IPS-18c (cell line): ENCODE results near the gene NRROS.
"Not testable (repeated sequence)": the region's sequence is repeated elsewhere in the genome, so short reads cannot be mapped to it uniquely, and the experiment has no call there.

Source experiments
- H3K4me3 ChIP-seq: 2 replicates; pipeline ENCODE4 v1.7.0; 2013; ENCODE audit warnings: low read depth, mild to moderate bottlenecking, low read length, moderate library complexity; ENCODE audit not compliant: insufficient read depth
- H3K9me3 ChIP-seq: one replicate; pipeline ENCODE4 v1.6.1; 2013; ENCODE audit warnings: mild to moderate bottlenecking, low read length, moderate library complexity; ENCODE audit not compliant: control insufficient read depth, insufficient read depth

NRROS gene

DNA sequence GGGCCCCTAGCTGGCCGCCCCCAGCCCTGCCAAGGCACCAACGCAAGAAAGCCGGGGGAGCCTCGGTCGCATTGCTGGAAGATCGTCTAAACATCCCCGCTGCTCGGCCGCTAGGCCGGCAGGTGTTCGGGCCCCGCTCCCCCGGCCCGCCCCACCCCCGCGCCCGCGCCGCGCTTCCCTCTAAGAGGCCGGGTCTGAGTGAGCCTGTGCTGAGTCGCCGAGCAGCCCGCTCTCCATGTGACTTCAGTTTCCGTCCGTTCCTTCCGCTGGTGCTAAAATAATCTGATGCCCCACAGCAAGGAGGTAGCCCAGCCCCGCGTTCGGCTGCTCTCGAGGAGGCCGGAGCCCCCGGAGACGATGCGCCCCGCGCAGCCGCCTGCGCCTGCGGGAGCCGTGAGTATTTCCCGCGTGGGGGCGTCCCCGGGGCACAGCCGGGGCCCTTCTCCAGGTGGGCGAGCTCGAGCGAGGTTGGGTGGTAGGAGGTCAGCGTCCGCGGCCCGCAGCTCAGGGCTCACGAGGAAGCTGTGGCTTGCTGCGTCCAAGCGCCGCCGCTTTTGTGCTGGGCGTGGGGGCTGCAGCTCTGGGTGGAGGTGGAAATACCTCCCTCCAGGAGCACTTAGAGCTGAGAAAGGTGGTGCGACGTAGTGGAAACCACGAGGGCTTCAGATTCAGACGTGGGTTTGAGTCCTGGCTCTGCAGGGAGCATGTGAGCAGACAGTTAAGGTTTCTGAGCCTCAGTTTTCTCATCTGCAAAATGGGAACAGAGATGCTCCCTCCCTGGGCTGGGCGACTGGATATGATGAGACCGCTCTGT lies at the start of gene NRROS:
Gene NRROS, plus strand, starts transcription at position 212 of the 814 bp plus-strand sequence. CDS start 14,846 bp downstream, outside the sequence.
- Histone ChIP-seq H3K4me3 (peak within 1 kb of the TSS; percentile 31), H3K9me3 (no peaks in the 10 kb centered on the region)

- Histone ChIP-seq H3K4me3 (no peak overlapping the region), H3K9me3 (no peaks in the 10 kb centered on the region)
These were observed 49.2 kb upstream of the NRROS start for GRCh38 chr3:196590279-196590678.

DNA sequence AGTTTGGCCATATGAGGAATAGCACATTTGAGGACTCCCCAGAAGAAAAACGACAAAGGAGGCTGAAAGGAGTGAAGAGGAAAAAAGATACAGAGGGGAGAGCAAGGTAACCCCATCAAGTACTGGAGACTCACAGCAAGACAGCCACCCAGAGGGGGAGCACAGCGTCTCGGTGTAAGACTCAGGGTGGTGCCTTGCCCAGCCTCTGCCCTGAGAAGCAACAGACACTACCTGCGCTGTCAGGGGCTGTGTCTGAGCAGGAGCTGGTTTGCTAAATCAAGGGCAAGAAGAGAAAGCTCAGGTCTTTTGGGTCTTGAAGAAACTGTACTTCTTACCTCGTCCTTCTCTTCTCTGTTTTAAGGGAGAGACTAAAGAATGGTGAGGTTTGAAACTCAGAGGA lies 43.1 kb upstream of the NRROS start:
- no peaks in the 10 kb centered on the region for H3K9me3 ChIP-seq
- no peak overlapping the region for H3K4me3 ChIP-seq

- not testable (repeated sequence) for H3K9me3 ChIP-seq, H3K4me3 ChIP-seq
These were observed 41.3 kb upstream of the NRROS start for GRCh38 chr3:196597971-196598733.

GRCh38 chr3:196599734-196600128 lies 39.8 kb upstream of the NRROS start:
- Histone ChIP-seq H3K4me3 (no peak overlapping the region), H3K9me3 (no peaks in the 10 kb centered on the region)

DNA sequence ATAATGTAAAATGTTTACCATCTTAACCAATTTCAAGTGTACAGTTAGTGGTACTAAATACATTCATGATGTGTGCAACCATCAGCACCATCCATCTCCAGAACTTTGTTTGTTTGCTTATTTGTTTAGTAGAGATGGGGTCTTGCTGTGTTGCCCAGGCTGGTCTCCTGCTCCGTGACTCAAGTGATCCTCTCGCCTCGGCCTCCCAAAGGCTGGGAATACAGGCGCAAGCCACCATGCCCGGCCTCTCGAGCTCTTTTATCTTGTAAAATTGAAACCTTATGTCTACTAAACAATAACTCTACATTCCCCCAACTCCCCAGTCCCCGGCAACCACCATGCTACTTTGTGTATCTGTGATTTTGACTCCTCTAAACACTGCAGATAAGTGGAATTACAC lies 39.1 kb upstream of the NRROS start:
- Histone ChIP-seq H3K9me3 (no peaks in the 10 kb centered on the region), H3K4me3 (no peak overlapping the region)

DNA sequence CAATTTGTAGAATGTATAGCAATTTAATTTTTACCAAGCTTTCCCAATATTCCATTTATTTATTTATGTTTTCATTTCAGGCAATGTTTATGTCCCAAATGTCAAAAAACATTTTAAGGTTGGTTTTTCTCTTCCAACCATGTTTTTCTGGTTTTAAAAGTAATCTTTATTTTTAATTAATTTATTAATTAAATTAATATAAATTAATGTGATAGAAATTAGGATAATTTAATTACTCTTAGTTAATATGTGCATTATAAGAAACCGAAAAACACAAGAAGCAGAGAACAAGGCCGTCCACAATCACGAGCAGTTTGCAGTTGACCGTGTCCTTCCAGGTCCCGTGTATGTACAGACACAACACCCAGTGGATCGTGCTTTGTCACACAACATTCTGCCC lies 36.8 kb upstream of the NRROS start:
- Histone ChIP-seq H3K9me3 (no peaks in the 10 kb centered on the region), H3K4me3 (no peak overlapping the region)

DNA sequence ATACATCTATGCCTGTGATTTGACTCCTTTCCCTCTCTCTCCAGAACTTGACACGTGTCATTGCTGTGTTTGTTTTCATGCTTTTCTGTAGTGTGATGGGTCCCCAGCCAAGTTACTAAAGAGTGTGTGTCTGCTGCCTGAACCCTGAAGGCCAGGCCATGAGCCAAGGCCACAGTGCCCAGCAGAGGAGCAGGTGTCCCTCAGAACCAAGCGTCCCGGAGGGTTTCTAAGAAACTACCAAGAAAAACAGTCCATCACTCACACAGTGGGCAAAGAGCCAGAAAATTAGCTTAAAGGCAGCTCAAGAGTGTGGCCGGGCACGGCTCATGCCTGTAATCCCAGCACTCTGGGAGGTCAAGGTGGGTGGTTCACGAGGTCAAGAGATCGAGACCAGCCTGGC lies 35.8 kb upstream of the NRROS start:
- Histone ChIP-seq H3K9me3 (no peaks in the 10 kb centered on the region), H3K4me3 (no peak overlapping the region)

GRCh38 chr3:196604548-196604947 lies 34.9 kb upstream of the NRROS start:
- Histone ChIP-seq H3K4me3 (no peak overlapping the region), H3K9me3 (no peaks in the 10 kb centered on the region)

- H3K4me3 ChIP-seq, result no peak overlapping the region
- no peaks in the 10 kb centered on the region for H3K9me3 ChIP-seq
These were observed 30.8 kb upstream of the NRROS start for GRCh38 chr3:196608693-196609092.

GRCh38 chr3:196609343-196609775 lies 30.1 kb upstream of the NRROS start:
- no peak overlapping the region for H3K4me3 ChIP-seq
- no peaks in the 10 kb centered on the region for H3K9me3 ChIP-seq

GRCh38 chr3:196609805-196610515 lies 29.5 kb upstream of the NRROS start:
- Histone ChIP-seq H3K9me3 (no peaks in the 10 kb centered on the region), H3K4me3 (no peak overlapping the region)

- H3K9me3 ChIP-seq, result no peaks in the 10 kb centered on the region
- H3K4me3 ChIP-seq, result no peak overlapping the region
These were observed 27.6 kb upstream of the NRROS start for GRCh38 chr3:196611761-196612483.

GRCh38 chr3:196615234-196615633 lies 24.3 kb upstream of the NRROS start:
- H3K4me3 ChIP-seq, H3K9me3 ChIP-seq: not testable (repeated sequence)

DNA sequence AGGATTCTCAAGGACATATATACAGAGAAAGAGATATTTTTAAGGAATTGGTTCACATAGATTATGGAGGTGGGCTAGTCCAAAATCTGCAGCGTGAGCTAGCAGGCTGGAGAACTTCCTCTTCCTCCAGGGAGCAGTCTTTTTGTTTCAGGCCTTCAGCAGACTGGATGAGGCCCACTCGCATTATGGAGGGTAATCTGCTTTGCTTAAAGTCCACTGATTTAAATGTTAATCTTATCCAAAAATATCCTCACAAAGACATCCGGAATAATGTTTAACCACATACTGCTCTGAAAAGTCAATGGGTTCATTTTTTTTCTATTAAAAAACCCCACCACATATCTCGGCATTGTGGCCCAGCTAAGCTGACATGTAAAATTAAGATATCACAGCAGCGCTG lies 22.2 kb upstream of the NRROS start:
- Histone ChIP-seq H3K4me3 (no peak overlapping the region), H3K9me3 (no peaks in the 10 kb centered on the region)

GRCh38 chr3:196619223-196619622 lies 20.3 kb upstream of the NRROS start:
- H3K9me3 ChIP-seq, result no peaks in the 10 kb centered on the region
- H3K4me3 ChIP-seq, result no peak overlapping the region

DNA sequence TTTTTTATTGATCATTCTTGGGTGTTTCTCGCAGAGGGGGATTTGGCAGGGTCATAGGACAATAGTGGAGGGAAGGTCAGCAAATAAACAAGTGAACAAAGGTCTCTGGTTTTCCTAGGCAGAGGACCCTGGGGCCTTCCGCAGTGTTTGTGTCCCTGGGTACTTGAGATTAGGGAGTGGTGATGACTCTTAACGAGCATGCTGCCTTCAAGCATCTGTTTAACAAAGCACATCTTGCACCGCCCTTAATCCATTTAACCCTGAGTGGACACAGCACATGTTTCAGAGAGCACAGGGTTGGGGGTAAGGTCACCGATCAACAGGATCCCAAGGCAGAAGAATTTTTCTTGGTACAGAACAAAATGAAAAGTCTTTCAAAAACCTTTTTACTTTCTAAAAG lies 19.9 kb upstream of the NRROS start:
- not testable (repeated sequence) for H3K9me3 ChIP-seq, H3K4me3 ChIP-seq
